AG08395 (cell line): ENCODE results near the gene ABCC5.

Source experiments
- DNase-seq: peaks from one replicate; pipeline ENCODE4 v3.0.0; 2012; ENCODE audit warnings: mixed read lengths, low spot score

The ABCC5 gene

GRCh38 chr3:183922421-183922820, 95.3 kb downstream of the ABCC5 start:
- DNase-seq: no peak

GRCh38 chr3:183921096-183921495, 96.6 kb downstream of the ABCC5 start:
- no peak for DNase-seq

- no peak for DNase-seq
Measured at GRCh38 chr3:183920416-183920815, 97.3 kb downstream of the ABCC5 start.

GRCh38 chr3:183918178-183918577, 99.5 kb downstream of the ABCC5 start:
- no peak for DNase-seq

GRCh38 chr3:183917776-183918175, 99.9 kb downstream of the ABCC5 start:
- DNase-seq: no peak

DNA sequence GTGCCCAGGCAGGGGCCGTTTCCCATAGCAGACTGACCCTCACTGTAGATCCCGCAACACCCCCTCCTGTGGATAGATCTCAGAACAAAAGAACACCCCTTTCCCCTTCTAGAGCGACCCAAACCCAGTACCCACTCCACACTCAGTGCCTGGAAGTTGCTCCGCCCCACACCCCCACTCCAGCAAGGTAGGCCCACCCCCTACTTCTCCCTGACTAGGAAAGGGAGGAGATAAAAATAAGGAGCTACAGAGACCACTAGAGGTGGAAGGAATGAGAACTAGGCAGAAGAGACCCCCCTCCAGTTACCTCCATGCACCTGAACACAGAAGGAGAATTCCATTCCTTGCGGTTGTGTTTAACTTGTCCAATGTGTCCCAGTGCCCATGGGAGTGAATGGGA, 102.8 kb downstream of the ABCC5 start:
- no peak for DNase-seq

DNA sequence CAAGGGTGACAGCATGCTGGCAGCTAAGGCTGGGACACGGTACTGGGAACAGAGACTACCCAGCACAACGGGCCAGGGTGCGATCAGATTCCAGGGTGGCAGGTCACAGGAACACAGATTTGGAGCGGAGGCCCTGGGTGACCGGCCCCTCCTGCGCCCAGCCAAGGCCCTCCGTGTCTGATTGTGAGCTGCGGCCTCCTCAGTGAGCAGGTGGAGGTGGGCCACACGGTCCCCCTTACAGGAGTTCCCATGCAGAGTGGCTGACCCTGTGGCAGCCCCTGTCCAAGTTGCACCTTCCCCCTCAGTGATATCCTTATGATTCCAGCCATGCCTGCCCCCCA, 104.1 kb downstream of the ABCC5 start:
- DNase-seq: no peak

GRCh38 chr3:183912895-183913579, 104.6 kb downstream of the ABCC5 start:
- no peak for DNase-seq

GRCh38 chr3:183911763-183912506, 105.7 kb downstream of the ABCC5 start:
- no peak for DNase-seq

DNA sequence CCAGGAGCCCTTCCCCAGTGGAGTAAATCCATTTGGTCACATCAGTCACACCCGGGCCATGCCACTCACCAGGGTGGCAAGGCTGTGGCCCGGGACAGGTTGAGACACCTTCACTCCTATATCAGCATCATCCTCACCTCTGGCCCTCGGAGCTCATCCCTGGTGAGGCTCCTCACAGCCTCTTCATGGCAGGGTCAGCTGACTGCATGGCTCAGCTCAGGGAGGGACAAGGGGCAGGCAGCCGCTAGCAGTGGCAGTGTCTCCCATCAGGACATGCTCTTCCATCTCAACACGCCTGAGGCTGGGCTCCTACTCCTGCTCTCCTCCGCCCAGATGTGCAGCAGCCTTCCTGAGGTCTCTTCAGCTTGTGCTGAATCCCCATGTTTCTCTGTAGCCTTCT, 106.6 kb downstream of the ABCC5 start:
- DNase-seq: no peak

DNA sequence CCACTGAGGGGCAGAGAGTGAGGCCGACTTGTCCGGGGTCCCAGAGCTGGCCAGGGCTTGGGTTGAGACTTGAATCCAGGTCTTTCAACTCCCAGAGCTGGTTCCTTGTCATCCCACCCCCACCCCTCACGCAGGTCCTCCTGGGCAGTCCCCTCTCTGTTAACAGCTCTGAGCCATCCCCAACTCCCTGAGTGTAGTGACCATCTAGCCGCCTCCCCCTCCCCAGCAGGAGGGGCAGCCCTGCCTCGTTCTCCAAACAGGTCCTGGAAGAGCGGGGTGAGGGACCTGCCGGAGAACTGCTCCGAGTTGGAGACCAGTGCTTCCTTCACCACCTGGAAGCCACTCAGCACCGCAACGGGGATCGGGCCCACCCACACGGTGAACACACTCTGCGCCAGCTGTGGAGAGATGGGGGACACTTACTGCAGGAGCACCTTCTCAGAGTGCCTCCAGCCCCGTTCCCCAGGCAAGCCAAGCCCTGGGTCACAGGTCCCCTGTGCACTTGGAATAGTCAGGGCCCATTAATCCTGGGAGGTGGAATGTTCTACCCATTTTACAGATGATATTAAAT, 108.6 kb downstream of the ABCC5 start:
- no peak for DNase-seq

- no peak for DNase-seq
Measured at GRCh38 chr3:183907911-183908331, 109.8 kb downstream of the ABCC5 start.

- DNase-seq: no peak
Measured at GRCh38 chr3:183907176-183907575, 110.5 kb downstream of the ABCC5 start.

DNA sequence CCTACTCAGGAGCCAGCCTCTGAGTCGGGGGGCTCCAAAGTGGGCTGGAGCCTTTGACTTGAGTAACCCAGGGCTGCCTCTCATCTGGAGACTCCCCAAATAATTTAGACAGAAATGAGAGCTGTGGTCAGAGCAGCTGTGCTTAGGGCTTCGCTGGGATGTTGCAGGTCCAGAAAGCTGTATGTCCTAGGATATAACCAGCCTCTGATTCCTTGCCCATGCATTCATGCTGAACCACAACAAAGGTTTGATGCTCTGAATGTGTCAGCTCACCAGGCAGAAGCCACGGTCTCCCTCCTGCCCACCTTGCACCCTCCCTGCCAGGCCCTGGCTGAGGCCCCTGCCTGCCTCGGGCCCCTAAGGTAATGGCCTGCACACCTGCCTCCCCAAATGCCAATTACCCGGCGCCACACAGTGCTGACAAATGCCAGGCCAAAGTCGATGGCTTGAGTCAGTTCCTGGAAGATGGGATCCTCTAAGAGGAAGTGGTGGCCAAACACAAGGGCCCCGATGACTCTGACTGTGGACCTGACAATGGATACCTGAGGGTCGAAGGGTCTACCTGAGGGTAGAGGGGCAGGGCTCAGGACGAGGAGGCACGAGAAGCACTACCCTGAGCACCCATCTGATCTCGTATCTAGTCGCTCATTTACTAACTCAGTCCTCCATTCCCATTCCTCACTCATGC, 111.3 kb downstream of the ABCC5 start:
- DNase-seq: no peak

DNA sequence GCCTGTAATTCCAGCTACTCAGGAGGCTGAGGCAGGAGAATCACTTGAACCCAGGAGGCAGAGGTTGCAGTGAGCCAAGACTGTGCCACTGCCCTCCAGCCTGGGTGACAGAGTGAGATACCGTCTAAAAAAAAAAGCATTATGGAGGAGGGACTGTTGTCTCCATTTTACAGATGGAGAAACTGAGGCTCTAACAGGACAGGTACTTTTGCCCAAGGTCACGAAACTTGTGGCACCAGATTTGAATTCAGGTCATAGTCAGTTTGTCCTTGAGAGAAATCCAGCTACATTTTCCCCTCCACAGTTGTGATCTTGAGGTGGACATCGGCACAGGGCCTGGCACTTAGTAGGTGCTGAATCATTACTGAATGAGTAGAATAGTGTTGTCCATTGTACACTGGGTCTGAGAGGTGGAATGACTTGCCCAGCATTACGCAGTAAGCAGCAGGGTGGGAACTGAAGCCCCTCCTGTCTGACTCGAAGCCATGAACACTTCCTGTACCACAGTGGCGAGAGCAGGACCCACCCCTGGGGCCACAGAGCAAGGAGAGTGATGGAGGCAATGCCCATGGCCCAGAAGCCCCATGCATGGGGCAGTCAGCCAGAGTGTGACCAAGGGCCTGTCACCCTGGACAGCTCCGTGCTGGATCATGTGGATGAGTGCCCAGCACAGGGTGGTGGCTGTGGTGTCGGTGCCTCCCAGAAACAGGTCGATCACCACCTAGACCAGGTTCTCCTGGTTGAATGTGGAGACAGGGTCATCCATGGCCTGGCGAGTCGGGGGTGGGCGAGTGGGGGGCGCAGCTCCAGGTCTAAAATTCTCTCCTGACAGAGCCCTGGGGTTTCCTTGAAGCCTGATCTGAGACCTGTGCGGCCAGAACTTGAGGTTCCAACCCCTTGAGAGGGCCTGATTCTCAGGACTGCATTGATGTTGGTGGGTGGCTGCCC, 112.6 kb downstream of the ABCC5 start:
- DNase-seq: no peak

GRCh38 chr3:183898028-183898431, 119.7 kb downstream of the ABCC5 start:
- DNase-seq: no peak

- DNase-seq: no peak
Measured at GRCh38 chr3:183897606-183898005, 120.1 kb downstream of the ABCC5 start.

GRCh38 chr3:183896610-183897009, 121.1 kb downstream of the ABCC5 start:
- no peak for DNase-seq

- no peak for DNase-seq
Measured at GRCh38 chr3:183896184-183896583, 121.5 kb downstream of the ABCC5 start.

GRCh38 chr3:183895774-183896173, 121.9 kb downstream of the ABCC5 start:
- no peak for DNase-seq

DNA sequence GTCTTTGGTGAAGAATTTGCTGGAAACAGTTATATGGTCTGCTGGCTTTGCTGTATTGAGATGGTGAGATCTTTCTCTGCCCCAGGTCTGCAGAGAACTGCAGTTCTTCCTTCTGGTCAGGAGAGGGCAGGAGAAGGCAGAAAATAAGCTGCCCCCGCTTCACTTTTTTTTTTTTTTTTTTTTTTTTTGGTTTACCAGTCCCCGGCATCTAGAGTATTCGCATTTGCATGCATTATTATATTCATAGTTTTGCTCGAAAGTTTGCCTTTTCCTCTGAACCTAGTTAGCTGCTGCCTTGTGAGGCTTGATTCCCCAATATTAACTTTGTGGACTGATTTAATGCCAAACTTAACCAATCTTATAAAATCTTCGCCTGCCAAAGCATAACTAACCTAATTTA, 122.4 kb downstream of the ABCC5 start:
- peak; percentile 88 for DNase-seq
